ENCODE measurements around the gene ZSWIM1.
"Not testable (repeated sequence)": the region's sequence is repeated elsewhere in the genome, so short reads cannot be mapped to it uniquely, and the experiment has no call there.

Gene ZSWIM1

DNA sequence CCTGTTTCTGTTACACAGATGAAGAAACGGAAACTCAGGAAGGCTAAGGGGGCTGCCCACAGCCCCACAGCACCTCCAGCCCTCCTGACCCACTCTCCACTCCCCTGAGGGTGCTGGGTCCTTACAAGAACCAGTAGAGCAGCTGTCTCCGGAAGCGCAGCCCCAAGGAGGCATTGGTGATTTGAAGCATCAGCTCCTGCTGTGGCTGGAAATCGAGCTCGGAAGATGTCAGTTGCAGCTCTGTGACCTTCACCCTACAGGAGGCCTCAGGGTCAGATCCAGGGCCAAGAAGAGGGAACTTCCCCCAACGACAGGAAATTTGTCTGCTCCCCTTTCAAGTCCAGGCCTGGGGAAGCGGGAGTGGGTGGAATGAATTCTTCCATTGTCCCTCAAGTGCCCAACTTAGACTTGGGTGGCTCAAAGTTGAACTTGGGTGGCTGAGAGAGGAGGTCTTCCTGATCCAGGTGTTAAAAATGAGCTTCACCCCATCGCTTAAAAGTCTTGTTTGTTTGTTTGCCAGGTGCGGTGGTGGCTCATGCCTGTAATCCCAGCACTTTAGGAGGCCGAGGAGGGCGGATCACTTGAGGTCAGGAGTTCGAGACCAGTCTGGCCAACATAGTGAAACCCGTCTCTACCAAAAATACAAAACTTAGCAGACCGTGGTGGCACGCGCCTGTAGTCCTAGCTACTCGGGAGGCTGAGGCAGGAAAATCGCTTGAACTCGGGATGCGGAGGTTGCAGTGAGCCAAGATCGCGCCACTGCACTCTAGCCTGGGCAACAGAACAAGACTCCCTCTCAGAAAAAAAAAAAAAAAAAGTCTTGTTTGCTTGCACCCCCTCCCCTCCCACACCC is 29.0 kb downstream of the ZSWIM1 start:
- peak; percentile 63 to 69 (median 69) for DNase-seq

DNA sequence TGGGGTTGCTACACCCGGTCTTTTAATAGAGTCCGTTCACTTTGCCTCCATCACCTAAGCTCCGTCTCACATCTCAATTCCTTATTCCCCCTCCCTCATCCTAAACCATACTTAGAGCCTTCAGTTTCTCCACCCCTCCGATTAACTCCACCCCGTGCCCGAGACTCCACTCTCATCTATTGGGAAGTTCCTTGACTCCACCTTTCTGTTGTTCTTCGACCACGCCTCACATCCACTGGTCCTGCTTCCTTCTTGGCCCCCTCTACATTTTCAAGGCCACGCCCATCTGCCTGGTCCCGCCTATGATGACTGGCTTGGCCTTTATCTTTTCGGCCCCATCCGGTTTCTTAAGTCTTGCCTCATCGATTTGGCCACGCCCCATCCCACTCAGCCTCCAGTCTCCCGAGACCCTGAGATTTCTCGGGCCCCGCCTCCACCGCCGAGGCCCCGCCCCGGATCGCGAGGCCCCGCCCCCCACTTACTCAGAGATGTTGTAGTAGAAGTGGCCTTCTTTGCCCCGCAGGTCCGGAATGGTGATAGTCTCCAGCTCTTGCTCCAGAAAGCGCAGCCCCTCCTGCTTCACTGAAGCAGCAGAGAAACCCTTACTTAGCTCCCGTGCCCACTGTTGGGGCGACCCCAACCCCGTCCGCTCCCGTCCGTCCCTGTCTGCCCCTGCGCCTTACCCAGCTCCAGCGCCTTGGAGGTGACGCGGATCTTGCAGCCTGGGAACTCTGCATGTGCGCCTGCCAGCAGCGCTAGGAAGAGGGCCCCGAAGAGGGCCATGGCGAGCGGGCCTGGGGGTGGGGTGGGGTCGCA is 29.9 kb downstream of the ZSWIM1 start:
- DNase-seq: peak; percentile 97 to 99 (median 98)

DNA sequence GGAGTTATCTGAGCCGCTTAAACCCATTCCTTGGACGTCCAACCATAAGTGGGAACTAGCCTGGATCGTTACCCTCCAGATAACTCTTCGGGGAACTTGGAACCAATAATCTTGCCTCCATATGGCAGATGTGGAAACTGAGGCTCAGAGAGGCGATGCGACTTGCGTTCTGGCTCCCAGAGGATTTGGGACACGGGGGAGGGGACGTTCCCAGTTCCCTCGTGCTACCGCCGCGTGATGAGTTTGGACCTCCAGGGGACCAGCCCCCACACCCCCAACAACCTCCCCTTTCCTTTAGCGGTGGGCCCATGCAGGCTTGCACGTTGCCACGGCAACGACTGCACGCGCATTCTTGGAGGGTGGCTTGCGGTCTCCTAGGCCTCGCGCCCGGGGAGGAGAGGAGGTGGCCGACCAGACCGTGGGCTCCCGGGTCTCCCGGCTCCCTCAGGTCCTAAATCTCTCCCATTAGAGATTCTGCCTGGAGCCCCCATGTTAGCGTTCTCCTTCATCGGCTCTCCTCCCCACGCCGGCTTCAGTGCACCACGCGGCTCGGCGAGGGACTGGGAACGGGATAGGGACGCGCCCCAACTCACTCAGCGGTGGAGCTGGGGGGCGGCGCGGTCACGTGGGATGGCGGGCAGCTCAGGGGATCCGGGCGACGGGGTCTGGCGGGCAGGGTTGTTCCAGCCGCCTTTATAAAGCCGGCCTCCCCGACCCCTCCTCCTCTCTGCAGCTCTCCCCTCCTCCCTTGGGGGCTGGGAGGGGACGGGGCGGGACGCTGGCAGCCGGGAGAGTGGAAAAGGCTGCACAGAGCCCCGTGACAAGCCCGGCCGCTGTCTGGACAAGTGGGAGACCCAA is 30.7 kb downstream of the ZSWIM1 start, which contains the start of gene PLTP:
PLTP (minus strand) TSS at position 670 of the 858 bp plus-strand sequence. CDS start 703 bp downstream, outside the sequence.
- DNase-seq: peak in 1 of 3 donors; percentile 45

DNA sequence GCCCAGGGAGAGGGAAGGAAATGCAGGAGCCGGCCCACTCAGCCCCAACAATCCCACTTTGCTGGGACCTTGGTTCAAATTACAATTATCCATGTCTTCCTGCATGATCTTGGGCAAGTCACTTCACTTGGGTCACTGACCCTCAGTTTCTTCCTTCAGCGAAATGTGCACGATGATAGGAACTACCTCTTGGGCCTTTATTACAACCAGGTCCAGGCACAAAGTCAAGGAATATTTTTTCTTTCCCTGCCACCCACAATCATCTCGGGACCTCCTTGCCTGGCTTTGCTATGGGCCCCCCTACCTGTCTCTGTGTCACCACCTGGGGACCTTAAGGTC is 31.3 kb downstream of the ZSWIM1 start:
- DNase-seq: no peak

DNA sequence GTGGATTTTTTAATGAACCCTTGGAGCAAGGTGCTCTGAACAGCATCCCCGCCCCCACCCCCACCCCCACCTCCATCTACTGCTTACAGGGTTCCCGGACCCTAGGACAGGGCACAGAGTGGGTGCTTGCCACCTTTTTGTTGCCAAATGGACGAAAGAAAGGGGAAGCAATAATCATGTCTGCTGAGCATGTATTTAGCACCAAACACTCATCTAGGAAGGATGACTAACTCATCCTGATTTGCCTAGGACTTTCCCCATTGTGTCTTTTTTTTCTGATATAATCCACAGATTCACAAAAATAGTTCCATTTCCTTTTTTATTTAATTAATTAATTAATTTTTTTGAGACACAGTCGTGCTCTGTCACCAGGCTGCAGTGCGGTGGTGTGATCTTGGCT is 32.1 kb downstream of the ZSWIM1 start:
- DNase-seq: peak; percentile 76 to 96 (median 92)

DNA sequence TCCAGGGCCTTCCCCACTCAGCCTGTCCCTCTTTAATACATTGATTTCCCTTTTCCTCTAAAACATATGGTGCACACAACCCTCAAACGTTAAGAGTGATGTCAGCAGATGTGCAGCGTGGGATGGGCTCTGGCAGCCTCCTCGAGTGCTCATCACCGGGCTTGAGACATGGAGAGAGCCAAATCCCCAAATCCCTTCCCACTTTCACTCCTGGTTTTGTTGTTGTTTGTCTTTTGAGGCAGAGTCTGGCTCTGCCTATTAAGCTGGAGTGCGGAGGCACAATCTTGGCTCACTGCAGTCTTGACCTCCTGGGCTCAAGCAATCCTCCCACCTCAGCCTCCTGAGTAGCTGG is 36.7 kb downstream of the ZSWIM1 start:
- peak; percentile 56 to 85 (median 66) for DNase-seq

DNA sequence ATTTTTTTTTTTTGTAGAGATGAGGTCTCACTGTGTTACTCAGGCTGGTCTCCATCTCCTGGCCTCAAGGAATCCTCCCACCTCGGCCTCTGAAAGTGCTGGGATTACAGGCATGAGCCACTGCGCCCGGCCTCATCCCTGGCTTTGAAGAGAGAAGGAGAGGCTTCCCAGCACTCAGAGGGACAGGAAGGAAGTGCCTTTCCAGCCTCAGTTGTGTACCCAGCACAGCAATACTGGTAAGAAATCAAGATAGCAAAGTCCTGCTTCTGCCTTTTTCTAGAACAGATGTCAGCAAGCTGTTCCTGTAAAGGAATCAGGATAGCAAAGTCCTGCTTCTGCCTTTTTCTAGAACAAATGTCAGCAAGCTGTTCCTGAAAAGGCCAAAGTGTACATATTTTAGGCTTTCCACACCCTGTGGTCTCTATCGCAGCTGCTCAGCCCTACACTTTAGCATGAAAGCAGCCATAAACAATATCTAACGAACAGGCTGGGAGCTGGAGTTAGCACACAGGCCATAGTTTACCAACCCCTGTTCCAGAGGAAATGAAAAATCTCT is 37.2 kb downstream of the ZSWIM1 start:
- DNase-seq: peak in 1 of 3 donors; percentile 36

DNA sequence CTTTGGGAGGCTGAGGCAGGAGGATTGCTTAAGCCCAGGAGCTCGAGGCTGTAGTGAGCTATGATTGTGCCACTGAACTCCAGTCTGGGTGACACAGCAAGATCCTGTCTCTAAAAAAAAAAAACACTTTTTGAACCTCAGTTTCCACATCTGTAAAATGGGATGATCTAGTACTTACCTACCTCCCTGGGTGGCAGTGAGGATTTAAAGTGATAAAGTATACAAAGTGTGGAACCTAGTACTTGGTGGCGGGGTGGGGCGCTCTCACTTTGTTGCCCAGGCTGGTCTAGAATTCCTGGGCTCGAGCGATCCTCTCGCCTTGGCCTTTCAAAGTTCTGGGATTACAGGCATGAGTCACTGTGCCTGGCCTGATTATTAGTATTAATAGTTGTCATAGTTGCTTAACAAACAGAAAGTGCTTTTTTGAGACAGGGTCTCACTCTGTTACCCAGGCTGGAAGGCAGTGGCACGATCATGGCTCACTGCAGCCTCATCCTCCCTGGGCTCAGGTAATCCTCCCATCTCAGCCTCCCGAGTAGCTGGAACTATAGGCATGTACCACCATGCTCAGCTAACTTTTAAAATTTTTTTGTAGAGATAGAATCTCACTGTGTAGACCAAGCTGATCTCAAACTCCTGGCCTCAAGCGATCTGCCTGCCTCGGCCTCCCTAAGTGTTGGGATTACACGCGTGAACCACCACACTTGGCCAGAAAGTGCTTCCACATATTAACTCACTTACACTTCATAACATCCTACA is 37.9 kb downstream of the ZSWIM1 start:
- DNase-seq: no peak

DNA sequence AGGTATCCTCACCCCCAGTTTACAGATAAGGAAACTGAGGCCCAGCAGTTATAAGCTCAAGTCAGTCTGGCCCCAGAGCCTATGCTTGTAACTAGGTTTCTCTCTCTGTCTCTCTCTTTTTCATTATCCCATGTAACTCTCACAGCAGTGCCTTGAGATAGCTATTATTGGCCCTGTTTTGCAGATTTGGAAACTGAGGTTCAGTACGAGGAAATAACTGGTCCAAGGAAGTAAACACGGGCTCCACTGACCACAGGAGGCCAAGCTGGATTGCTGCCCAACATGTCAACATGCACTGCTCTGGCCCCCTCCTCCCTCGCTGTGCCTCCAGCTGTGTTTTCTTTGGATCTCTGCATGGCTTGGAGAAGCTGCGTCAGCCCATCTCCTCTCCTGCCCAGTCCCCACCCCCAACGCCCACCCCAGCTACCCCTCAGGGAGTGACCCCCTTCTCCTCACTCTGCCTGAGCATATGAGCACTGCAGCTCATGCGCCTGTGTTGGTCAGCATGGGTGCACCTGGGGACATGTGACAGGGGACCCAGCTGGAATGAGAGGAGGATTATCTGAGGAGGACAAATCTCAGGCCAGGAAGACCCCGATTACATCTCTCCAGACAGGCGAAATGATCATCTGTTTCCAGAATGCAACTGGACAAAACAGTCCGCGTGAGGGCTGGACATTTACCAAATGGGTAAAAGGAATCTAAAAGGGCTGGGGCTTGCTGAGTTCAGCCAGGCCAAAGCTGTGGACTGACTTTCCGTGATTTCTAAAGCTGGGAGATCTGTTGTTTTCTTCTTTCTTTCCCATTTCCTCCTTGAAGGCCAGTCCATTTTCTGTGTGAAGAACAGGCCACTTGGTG is 38.7 kb downstream of the ZSWIM1 start:
- DNase-seq: peak; percentile 39 to 42 (median 41)

DNA sequence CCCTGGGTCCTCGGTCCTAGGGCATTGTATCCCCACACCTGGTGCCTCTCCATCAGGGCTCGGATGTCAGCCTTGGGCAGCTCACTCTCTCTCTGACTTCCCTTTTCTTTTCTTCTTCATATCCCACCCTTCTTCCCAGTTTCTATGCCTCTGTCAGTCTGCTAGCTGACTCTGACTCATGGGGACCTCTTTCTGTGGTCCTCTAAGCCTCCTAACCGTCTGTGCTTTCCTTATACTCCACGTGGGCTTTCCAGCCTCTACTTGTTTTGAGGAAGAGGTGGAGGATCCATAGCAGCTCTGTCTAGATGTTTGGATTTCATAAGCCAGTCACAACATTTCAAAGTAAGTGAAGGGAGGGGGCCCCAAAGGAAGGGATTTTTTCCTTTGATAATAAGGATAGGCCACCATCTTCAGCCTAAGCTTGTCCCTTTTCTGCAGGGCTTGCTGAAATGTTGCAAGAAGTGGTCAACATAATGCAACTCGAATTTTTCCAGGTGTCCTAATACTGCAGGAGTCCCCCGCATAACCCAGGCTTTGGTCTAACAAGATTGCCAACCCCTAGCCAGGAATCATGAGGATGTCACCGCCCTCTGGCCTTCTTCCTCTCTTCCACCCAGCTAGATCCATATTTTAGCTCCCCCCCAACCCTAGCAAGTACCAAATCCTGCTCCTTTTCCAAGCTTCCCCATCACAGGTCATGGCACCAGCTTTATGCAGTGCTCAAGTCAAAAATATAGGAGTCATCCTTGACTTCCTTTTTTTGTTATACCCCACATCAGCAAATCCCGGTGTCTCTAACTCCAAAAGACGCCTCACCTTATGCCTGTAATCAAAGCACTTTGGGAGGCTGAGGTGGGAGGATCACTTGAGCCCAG is 39.7 kb downstream of the ZSWIM1 start:
- DNase-seq: peak; percentile 88 to 93 (median 92)

DNA sequence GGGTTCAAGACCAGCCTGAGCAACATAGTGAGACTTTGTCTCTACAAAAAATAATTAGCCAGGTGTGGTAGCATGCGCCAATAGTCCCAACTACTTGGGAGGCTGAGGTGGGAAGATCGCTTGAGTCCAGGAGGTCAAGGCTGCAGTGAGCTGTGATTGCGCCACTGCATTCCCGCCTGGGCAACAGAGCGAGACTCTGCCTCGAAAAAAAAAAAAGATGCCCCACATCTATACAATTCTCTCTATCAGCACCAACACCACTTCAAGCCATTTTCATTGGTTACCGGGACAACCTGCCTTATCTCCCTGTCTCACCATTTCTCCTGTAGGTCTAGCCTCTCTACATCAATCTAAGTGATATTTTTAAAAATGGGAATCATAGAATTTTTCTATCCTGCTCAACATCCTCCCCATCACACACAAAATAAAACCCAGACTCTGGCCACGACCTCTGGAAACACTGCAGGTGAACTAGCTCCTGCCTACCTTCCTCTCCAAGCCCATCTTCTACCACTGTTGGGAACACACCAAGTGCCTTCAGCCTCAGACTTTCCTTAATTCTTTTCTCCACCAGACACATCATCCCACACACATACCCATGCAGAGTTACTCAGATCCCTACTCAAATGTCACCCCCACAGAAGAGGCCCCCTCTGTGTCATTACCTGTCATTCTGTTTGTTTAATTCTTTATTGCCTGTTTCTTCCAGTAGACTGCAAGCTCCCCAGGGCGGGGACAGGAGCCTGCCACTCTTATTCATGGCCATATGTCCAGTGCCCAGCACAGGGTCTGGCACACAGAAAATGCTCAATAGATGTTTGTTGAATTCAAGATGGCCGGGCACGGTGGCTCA is 40.5 kb downstream of the ZSWIM1 start:
- no peak for DNase-seq

DNA sequence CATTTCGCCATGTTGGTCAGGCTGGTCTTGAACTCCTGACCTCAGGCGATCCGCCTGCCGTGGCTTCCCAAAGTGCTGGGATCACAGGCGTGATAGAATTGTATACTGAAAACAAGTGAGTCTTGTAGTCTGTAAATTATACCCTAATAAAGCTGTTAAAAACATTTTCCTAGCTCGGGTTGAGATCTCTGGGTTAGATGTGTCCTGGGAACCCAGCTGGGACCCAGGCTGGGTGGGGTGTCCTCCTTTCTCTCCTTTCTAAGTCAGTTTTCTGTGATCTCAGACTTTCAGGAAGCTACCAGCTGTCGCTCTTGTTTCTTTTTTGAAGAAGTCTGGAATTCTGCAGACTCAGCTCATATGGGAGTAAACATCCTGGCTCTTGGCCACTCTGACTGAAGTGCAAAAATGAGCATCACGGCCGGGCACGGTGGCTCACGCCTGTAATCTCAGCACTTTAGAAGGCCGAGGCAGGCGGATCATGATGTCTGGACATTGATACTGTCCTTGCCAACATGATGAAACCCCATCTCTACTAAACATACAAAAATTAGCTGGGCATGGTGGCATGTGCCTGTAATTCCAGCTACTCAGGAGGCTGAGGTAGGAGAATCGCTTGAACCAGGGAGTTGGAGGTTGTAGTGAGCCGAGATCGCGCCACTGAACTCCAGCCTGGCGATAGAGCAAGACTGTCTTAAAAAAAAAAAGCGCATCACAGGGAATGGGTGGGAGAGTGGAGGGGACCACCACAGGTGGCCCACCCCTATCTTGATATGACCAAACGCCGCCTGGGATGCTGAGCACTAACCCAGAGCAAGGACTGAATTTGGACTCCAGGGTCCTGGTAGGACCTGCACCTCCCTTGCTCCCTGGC is 43.6 kb downstream of the ZSWIM1 start:
- DNase-seq: peak; percentile 59 to 73 (median 70)

DNA sequence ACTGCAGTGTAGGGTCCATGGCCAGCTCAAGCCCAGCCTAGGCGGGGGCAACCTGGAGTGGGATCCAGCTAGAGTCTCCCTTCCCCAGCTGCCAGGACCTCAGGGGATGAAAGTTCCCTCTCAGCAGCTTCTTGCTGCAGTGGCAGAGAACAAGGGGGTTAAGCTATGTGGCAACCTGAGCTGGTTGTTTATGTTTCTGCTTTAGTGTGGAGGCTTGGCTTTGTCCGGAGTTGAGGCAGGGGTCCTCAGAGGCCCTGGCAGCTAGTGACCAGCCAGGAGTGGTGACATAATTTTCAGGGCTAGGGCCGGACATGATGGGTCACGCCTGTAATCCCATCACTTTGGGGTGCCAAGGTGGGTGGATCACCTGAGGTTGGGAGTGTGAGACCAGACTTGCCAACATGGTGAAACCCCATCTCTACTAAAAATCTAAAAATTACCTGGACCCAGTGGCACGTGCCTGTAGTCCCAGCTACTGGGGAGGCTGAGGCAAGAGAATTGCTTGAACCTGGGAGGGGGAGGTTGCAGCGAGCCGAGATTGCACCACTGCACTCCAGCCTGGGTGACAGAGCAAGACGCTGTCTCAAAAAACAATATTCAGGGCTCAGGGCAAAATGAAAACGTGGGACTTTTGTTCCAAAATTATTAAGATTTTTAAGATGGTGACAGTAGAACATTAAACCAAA is 44.9 kb downstream of the ZSWIM1 start:
- DNase-seq: no peak

DNA sequence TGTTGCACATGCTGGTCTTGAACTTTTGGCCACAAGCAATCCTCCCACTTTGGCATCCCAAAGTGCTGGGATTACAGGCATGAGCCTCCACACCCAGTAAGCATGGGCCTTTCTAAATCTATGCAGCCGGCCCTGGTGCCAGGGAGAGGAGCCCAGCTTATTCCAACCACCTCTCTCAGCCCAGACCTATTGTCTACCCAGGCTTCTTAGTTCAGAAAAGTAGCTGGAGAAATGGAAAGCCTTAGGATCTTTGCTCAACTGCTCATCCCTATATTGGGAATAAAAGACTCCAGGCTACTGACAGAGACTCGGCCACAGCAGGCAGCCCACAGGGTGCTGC is 45.7 kb downstream of the ZSWIM1 start:
- no peak for DNase-seq

DNA sequence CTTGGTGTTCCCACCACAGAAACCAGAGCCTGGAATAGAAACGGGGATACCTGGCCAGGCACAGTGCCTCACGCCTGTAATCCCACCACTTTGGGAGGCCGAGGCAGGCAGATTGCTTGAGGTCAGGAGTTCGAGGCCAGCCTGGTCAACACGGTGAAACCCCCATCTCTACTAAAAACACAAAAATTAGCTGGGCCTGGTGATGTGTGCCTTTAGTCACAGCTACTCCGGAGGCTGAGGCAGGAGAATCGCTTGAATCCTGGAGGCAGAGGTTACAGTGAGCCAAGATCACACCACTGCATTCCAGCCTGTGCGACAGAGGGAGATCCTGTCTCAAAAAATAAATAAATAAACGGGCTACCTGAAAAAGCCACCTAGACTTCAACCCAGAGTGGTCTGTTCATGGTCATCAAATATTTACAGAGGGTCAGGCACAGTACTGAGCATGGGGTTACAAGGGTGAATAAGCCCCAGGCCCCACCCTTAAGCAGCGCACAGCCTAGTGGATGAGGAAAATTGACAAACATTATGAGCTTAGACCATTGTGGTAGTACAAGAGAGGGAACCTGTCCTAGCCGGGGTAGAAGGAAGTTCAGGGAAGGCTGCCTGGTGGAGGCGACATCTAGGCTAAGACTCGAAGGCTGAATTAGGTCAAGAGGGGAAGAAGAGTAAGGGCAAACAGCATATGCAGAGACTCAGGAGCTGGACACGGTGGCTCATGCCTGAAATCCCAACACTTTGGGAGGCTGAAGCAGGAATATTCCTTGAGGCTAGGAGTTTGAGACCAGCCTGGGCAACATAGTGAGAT is 46.2 kb downstream of the ZSWIM1 start:
- no peak for DNase-seq

DNA sequence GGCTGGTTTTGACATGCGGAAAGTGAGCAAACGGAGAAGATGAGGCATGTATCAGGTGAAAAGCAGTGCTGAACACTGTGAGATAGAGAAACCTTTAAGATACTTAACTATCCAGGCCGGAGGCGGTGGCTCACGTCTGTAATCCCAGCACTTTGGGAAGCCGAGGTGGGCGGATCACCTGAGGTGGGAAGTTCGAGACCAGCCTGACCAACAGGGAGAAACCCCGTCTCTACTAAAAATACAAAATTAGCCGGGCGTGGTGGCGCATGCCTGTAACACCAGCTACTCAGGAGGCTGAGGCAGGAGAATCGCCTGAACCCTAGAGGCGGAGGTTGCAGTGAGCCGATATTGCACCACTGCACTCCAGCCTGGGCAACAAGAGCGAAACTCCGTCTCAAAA is 50.7 kb downstream of the ZSWIM1 start:
- DNase-seq: not testable (repeated sequence)
